Measurements from ENCODE around the gene SH3RF3. TPM values are rescaled to one million over a fixed set of nuclear protein-coding genes. Genes with fewer than 3 reads are reported as not detected.

SH3RF3 gene
- total RNA-seq, 1 experiment from 2014 or later: 0.34 TPM

DNA sequence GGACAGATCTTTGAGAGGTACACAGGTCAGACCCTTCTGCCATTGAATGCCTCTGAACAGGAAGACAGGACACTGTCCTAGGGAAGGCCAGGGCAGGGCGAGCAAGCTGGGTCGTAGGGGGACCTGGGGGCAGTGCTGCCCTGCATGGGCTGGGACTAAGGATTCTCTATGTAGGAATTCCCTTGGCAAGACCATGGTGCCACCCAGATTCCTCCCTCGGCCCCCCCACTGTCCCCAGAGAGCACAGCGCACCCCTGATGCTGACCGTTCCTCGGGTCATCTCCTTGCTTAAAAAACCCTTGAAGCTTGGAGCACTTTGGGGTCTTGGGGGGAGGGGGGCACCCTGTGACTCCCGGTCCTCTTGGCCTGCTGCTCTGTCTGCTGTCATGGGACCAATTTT, 289.7 kb downstream of the SH3RF3 start:
- Histone ChIP-seq H4K20me1 (ENCODE audit: insufficient read depth, low read depth, low read length) (no peaks in the 10 kb centered on the region), H3K4me1 (ENCODE audit: low read length) (no peaks in the 10 kb centered on the region), H3K36me3 (ENCODE audit: insufficient read depth, low read length) (no peaks in the 10 kb centered on the region), H2AFZ (ENCODE audit: low read length) (no peak overlapping the region), H3K9me2 (replicated peaks; ENCODE audit: insufficient read depth, low read length) (no peaks in the 10 kb centered on the region), H3K9ac (ENCODE audit: low read length) (no peak overlapping the region), H3K4me2 (ENCODE audit: low read depth, low read length, poor library complexity, severe bottlenecking) (no peak overlapping the region), H3K27ac (ENCODE audit: low read length) (no peak overlapping the region), H3K4me3 (ENCODE audit: low read length) (no peak overlapping the region), H3K27me3 (ENCODE audit: low read length) (no peaks in the 10 kb centered on the region), H3K79me2 (ENCODE audit: low read length) (no peaks in the 10 kb centered on the region), H3K9me3 (ENCODE audit: low read length) (no peaks in the 10 kb centered on the region)
- no peak for DNase-seq

DNA sequence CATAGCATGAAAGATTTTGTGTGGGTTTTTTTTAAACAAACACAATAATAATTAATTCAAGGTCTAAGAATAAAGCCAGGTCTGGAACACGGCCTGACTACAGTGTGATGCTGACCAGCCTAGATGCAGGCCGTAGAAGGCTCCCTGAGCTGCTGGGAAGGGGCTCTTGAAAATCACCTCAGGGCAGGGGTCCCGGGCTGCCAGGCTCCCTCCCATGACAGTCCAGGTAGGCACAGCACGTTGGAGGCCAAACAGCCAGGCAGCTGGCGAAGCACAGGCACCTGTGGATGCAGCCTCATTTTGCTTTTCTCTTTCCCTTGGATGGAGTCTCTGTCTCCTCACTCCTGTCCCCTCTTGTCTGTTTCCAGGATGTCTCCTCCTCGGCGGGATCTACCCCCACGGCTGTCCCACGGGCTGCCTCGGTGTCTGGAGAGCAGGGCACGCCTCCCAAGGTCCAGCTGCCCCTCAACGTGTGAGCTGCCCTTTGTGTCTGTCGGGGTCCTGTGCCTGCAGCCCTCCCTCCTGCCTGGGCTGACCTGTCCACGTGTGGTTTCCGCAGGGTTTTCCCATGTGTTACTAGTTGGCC, 290.3 kb downstream of the SH3RF3 start:
- Histone ChIP-seq H3K36me3 (ENCODE audit: insufficient read depth, low read length) (no peaks in the 10 kb centered on the region), H3K4me2 (ENCODE audit: low read depth, low read length, poor library complexity, severe bottlenecking) (no peak overlapping the region), H3K9me3 (ENCODE audit: low read length) (no peaks in the 10 kb centered on the region), H3K9ac (ENCODE audit: low read length) (no peak overlapping the region), H3K27ac (ENCODE audit: low read length) (no peak overlapping the region), H3K79me2 (ENCODE audit: low read length) (no peaks in the 10 kb centered on the region), H3K27me3 (ENCODE audit: low read length) (no peaks in the 10 kb centered on the region), H4K20me1 (ENCODE audit: insufficient read depth, low read depth, low read length) (no peaks in the 10 kb centered on the region), H3K4me1 (ENCODE audit: low read length) (no peaks in the 10 kb centered on the region), H3K9me2 (replicated peaks; ENCODE audit: insufficient read depth, low read length) (no peaks in the 10 kb centered on the region), H2AFZ (ENCODE audit: low read length) (no peak overlapping the region), H3K4me3 (ENCODE audit: low read length) (no peak overlapping the region)
- DNase-seq: no peak

DNA sequence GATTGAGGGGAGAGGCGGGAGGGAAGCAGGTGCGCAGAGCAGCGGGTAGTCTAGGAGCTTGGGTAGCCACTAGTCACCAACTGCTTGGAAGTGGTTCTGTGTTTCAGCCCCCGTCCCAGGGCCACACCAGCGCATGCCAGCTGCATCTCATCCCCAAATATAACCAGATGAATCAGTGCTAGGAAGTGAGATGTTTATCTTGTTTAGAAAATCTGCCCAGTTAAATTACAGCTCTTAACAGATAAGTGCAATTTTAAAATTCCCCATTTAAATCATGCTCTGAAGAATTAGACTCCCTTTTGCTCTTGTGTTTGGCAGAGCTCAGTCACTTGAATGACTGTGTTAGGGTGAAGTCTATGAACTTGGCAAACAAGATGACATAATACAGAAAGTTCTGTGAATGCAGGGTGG, 291.0 kb downstream of the SH3RF3 start:
- Histone ChIP-seq H4K20me1 (ENCODE audit: insufficient read depth, low read depth, low read length) (no peaks in the 10 kb centered on the region), H3K27me3 (ENCODE audit: low read length) (no peaks in the 10 kb centered on the region), H3K9ac (ENCODE audit: low read length) (no peak overlapping the region), H3K4me1 (ENCODE audit: low read length) (no peaks in the 10 kb centered on the region), H3K79me2 (ENCODE audit: low read length) (no peaks in the 10 kb centered on the region), H3K9me3 (ENCODE audit: low read length) (no peaks in the 10 kb centered on the region), H3K4me3 (ENCODE audit: low read length) (no peak overlapping the region), H3K27ac (ENCODE audit: low read length) (no peak overlapping the region), H2AFZ (ENCODE audit: low read length) (no peak overlapping the region), H3K36me3 (ENCODE audit: insufficient read depth, low read length) (no peaks in the 10 kb centered on the region), H3K9me2 (replicated peaks; ENCODE audit: insufficient read depth, low read length) (no peaks in the 10 kb centered on the region), H3K4me2 (ENCODE audit: low read depth, low read length, poor library complexity, severe bottlenecking) (no peak overlapping the region)
- no peak for DNase-seq

DNA sequence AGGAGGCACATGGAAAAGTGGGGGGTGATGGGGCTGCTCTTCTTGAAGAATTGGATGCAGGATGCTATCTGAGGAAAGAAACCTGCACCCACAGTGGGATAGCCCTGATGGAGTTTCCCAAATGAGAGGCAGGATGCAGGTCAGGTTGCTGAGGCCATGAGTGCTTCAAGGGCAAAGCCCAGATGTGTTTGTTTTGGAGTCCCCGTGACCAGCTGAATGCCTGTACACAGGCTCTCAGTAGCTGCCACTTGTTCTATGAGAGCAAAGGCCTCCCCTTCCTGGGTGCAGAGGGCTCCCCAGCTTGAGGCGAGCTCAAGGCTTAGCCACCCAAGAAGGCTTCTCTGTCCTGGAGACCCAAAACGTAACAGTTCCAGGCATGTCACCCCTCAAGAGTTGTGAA, 292.1 kb downstream of the SH3RF3 start:
- Histone ChIP-seq H3K4me3 (ENCODE audit: low read length) (no peak overlapping the region), H3K4me1 (ENCODE audit: low read length) (no peaks in the 10 kb centered on the region), H3K27ac (ENCODE audit: low read length) (no peak overlapping the region), H3K9ac (ENCODE audit: low read length) (no peak overlapping the region), H2AFZ (ENCODE audit: low read length) (no peak overlapping the region), H3K79me2 (ENCODE audit: low read length) (no peaks in the 10 kb centered on the region), H3K36me3 (ENCODE audit: insufficient read depth, low read length) (no peaks in the 10 kb centered on the region), H3K9me3 (ENCODE audit: low read length) (no peaks in the 10 kb centered on the region), H3K27me3 (ENCODE audit: low read length) (no peaks in the 10 kb centered on the region), H3K9me2 (replicated peaks; ENCODE audit: insufficient read depth, low read length) (no peaks in the 10 kb centered on the region), H3K4me2 (ENCODE audit: low read depth, low read length, poor library complexity, severe bottlenecking) (no peak overlapping the region), H4K20me1 (ENCODE audit: insufficient read depth, low read depth, low read length) (no peaks in the 10 kb centered on the region)
- no peak for DNase-seq

DNA sequence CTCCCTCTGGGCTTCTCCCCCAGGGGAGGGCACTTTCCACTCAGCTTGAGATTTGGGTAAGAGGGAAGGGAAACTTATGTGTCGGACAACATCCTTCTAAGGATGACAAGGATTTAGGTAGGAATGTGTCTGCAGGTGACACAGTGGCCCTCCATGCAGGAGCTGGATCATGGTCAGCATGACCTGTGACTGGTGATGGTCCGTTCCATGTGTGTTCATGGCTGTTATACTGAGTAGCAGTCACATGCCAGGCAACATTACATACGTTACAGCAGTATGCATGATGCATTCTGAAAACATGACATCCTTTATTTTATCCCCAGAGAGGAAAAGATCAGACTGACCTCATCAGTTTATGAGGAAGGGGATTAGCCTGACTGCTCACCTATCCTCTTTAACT, 292.6 kb downstream of the SH3RF3 start:
- no peaks in the 10 kb centered on the region for H3K9me3 ChIP-seq (ENCODE audit: low read length)
- no peak overlapping the region for H3K27ac ChIP-seq (ENCODE audit: low read length)
- H4K20me1 ChIP-seq (ENCODE audit: insufficient read depth, low read depth, low read length): no peaks in the 10 kb centered on the region
- H3K9ac ChIP-seq (ENCODE audit: low read length): no peak overlapping the region
- no peak for DNase-seq
- no peak overlapping the region for H2AFZ ChIP-seq (ENCODE audit: low read length)
- no peaks in the 10 kb centered on the region for H3K27me3 ChIP-seq (ENCODE audit: low read length)
- no peaks in the 10 kb centered on the region for H3K36me3 ChIP-seq (ENCODE audit: insufficient read depth, low read length)
- H3K4me3 ChIP-seq (ENCODE audit: low read length): no peak overlapping the region
- no peak overlapping the region for H3K4me2 ChIP-seq (ENCODE audit: low read depth, low read length, poor library complexity, severe bottlenecking)
- H3K9me2 ChIP-seq (replicated peaks; ENCODE audit: insufficient read depth, low read length): no peaks in the 10 kb centered on the region
- H3K79me2 ChIP-seq (ENCODE audit: low read length): no peaks in the 10 kb centered on the region
- no peaks in the 10 kb centered on the region for H3K4me1 ChIP-seq (ENCODE audit: low read length)

DNA sequence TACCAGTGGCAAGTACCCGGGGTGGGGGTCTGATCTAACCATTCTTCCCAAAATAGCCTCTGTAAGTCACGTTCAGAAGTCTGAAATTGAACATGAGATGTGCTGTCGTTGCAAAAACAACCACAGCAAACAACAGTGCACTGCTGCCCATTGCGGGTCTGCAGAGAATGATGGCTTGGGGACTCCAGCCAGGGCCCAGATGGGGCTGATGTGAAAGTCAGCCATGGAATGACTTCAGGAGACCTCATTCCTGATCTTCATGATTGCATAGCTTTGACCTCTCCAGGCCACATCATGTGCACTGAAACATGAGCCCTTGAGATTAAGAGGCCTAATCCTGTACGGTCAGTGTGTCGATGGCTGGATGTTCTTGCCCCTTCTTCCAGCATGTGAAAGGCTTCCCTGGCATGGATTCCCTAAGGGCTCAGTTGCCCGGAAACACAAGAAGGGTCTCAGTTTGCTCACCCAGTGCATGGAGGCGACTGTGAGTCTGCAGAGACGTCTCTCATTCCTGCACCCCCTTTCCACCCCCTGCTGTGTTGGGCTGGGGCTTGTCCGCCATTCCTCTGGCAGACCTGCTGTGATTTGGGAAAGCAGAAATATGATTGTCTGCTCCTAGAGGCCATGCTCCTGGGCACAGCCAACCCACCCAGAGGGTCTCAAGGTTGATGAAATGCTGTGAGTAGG, 293.2 kb downstream of the SH3RF3 start:
- Histone ChIP-seq H3K9me2 (replicated peaks; ENCODE audit: insufficient read depth, low read length) (no peaks in the 10 kb centered on the region), H3K9ac (ENCODE audit: low read length) (no peak overlapping the region), H2AFZ (ENCODE audit: low read length) (no peak overlapping the region), H3K4me3 (ENCODE audit: low read length) (no peak overlapping the region), H3K9me3 (ENCODE audit: low read length) (no peaks in the 10 kb centered on the region), H3K36me3 (ENCODE audit: insufficient read depth, low read length) (no peaks in the 10 kb centered on the region), H3K4me2 (ENCODE audit: low read depth, low read length, poor library complexity, severe bottlenecking) (no peak overlapping the region), H3K79me2 (ENCODE audit: low read length) (no peaks in the 10 kb centered on the region), H3K4me1 (ENCODE audit: low read length) (no peaks in the 10 kb centered on the region), H3K27ac (ENCODE audit: low read length) (no peak overlapping the region), H3K27me3 (ENCODE audit: low read length) (no peaks in the 10 kb centered on the region), H4K20me1 (ENCODE audit: insufficient read depth, low read depth, low read length) (no peaks in the 10 kb centered on the region)
- no peak for DNase-seq

DNA sequence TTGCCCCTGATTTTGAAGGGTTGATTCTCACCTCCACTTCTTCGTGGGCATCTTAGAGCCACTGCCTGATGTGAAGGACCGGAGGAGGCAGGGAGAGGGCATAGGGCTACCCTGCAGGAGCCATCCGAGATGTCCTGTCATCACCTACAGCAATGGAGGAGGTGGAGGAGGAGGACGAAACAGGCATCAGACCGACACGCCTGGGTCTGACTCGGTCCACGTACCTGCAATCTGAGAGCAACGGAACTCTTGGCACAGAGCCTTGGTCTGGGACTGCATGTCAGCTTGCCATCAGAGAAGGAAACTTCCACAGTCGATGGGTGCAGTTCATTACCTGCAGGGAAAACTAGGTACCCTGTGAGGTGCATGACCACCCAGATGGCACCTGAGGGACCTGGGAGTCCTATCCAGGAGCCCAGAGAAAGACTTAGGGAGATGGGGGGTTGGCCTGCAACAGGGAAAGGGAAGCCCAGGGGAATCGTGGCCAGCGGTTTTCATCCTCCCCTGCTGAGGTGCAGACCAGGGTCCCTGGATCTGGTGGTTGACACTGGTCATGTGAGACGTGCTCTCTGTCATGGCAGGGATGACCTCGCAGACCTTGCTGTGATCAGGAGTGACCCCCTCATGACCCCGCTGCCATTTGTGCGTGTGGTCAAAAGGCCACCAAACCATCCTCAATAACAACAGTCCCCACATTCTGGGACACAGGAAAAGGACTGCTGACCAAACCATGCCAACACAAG, 293.9 kb downstream of the SH3RF3 start:
- H3K4me1 ChIP-seq (ENCODE audit: low read length): no peaks in the 10 kb centered on the region
- no peak overlapping the region for H3K9ac ChIP-seq (ENCODE audit: low read length)
- no peaks in the 10 kb centered on the region for H4K20me1 ChIP-seq (ENCODE audit: insufficient read depth, low read depth, low read length)
- no peaks in the 10 kb centered on the region for H3K27me3 ChIP-seq (ENCODE audit: low read length)
- no peaks in the 10 kb centered on the region for H3K36me3 ChIP-seq (ENCODE audit: insufficient read depth, low read length)
- H3K4me3 ChIP-seq (ENCODE audit: low read length): no peak overlapping the region
- H2AFZ ChIP-seq (ENCODE audit: low read length): no peak overlapping the region
- H3K27ac ChIP-seq (ENCODE audit: low read length): no peak overlapping the region
- H3K9me2 ChIP-seq (replicated peaks; ENCODE audit: insufficient read depth, low read length): no peaks in the 10 kb centered on the region
- no peak overlapping the region for H3K4me2 ChIP-seq (ENCODE audit: low read depth, low read length, poor library complexity, severe bottlenecking)
- no peaks in the 10 kb centered on the region for H3K9me3 ChIP-seq (ENCODE audit: low read length)
- no peak for DNase-seq
- no peaks in the 10 kb centered on the region for H3K79me2 ChIP-seq (ENCODE audit: low read length)

DNA sequence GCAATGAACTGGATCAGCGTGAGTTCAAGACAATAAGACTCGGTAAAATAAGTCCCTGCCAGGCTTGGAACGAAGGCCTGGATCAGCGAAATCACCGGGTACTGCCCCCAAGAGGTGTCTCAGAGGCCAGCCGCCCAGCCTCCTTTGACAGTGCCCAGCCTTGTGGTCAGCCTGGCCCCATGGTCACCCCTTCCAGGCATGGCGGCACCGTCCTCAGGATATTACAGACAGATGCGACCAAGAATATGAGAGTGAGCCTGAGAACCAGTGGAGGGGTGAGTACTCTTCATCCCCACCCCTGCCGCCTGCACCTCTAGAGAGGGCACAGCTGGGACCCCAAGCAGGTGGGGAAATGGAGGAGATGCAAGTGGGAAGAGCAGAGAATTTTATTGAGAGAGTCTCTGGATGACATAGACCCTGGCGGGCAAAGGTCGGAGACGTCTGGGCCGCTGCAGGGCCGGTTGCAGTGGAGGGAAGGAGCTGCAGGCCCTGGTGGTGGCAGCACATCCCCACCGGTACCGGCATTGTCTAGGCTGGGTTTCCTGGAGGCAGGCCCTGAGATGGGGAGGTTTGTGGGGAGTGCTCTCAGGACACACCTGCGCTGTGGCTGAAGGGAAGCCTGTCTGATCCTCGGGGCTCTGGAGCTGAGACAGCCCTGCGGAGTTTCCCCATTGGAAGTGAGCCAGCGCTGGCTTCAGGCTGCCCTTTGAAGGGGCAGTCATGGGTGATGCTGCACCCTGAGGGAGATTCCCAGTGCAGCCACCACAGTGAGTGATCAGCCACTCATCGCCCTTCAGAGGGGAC, 294.8 kb downstream of the SH3RF3 start:
- Histone ChIP-seq H3K27ac (ENCODE audit: low read length) (no peak overlapping the region), H3K4me2 (ENCODE audit: low read depth, low read length, poor library complexity, severe bottlenecking) (no peak overlapping the region), H3K4me1 (ENCODE audit: low read length) (no peaks in the 10 kb centered on the region), H3K27me3 (ENCODE audit: low read length) (no peaks in the 10 kb centered on the region), H3K36me3 (ENCODE audit: insufficient read depth, low read length) (no peaks in the 10 kb centered on the region), H3K4me3 (ENCODE audit: low read length) (no peak overlapping the region), H4K20me1 (ENCODE audit: insufficient read depth, low read depth, low read length) (no peaks in the 10 kb centered on the region), H3K9me2 (replicated peaks; ENCODE audit: insufficient read depth, low read length) (no peaks in the 10 kb centered on the region), H3K9ac (ENCODE audit: low read length) (no peak overlapping the region), H3K9me3 (ENCODE audit: low read length) (no peaks in the 10 kb centered on the region), H2AFZ (ENCODE audit: low read length) (no peak overlapping the region), H3K79me2 (ENCODE audit: low read length) (no peaks in the 10 kb centered on the region)
- DNase-seq: no peak
